Measurements from ENCODE around the gene GPC6.

GPC6 gene

GRCh38 chr13:93625536-93625935 is 398.9 kb downstream of the GPC6 start:
- Histone ChIP-seq H3K9ac (ENCODE audit: low read length) (no peak overlapping the region), H3K4me3 (ENCODE audit: insufficient read depth in 1 of 2, low read depth in 1 of 2, low read length in 2 of 2) (no peak overlapping the region), H3K27me3 (ENCODE audit: control insufficient read depth in 1 of 2, insufficient read depth in 1 of 2, low read length in 2 of 2) (no peaks in the 10 kb centered on the region), H3K36me3 (ENCODE audit: control insufficient read depth in 1 of 2, insufficient read depth in 2 of 2, low read depth in 1 of 2, low read length in 2 of 2) (no peaks in the 10 kb centered on the region), H2BK5ac (ENCODE audit: low read depth, low read length, poor library complexity, severe bottlenecking) (no peak overlapping the region), H3K9me3 (ENCODE audit: control insufficient read depth, low read length) (no peaks in the 10 kb centered on the region), H2AK5ac (ENCODE audit: low read length, severe bottlenecking) (no peak overlapping the region), H3K18ac (ENCODE audit: low read depth in 1 of 2, low read length in 2 of 2) (no peak overlapping the region), H3K4me1 (ENCODE audit: control insufficient read depth, insufficient read depth, low read depth, low read length) (no peaks in the 10 kb centered on the region), H2BK15ac (ENCODE audit: low read depth, poor library complexity, severe bottlenecking) (no peak overlapping the region), H3K27ac (ENCODE audit: low read length, poor library complexity, severe bottlenecking) (no peak overlapping the region), H4K91ac (ENCODE audit: low read length) (no peak overlapping the region), H4K8ac (ENCODE audit: low read length) (no peak overlapping the region), H3K4me2 (ENCODE audit: low read length, poor library complexity, severe bottlenecking) (no peak overlapping the region), H3K79me1 (replicated peaks; ENCODE audit: low read length, poor library complexity, severe bottlenecking) (no peaks in the 10 kb centered on the region), H3K14ac (ENCODE audit: low read length in 2 of 2) (no peak overlapping the region), H2AFZ (ENCODE audit: low read depth, low read length) (no peak overlapping the region), H3K23ac (ENCODE audit: low read length in 2 of 2) (no peak overlapping the region), H3K4ac (ENCODE audit: low read depth in 1 of 2, low read length in 2 of 2) (no peak overlapping the region), H2BK12ac (ENCODE audit: low read length in 2 of 2) (no peak overlapping the region), H2BK120ac (ENCODE audit: low read depth, low read length) (no peak overlapping the region)
- 100% methylated on average over 1 of the region's 1 CpG for WGBS
- DNase-seq: no peak

GRCh38 chr13:93628136-93628797 is 401.7 kb downstream of the GPC6 start:
- Histone ChIP-seq H3K4me2 (ENCODE audit: low read length, poor library complexity, severe bottlenecking) (no peak overlapping the region), H2BK120ac (ENCODE audit: low read depth, low read length) (no peak overlapping the region), H3K4ac (ENCODE audit: low read depth in 1 of 2, low read length in 2 of 2) (no peak overlapping the region), H4K91ac (ENCODE audit: low read length) (no peak overlapping the region), H3K18ac (ENCODE audit: low read depth in 1 of 2, low read length in 2 of 2) (no peak overlapping the region), H4K8ac (ENCODE audit: low read length) (no peak overlapping the region), H3K27ac (ENCODE audit: low read length, poor library complexity, severe bottlenecking) (no peak overlapping the region), H3K36me3 (ENCODE audit: control insufficient read depth in 1 of 2, insufficient read depth in 2 of 2, low read depth in 1 of 2, low read length in 2 of 2) (no peaks in the 10 kb centered on the region), H3K27me3 (ENCODE audit: control insufficient read depth in 1 of 2, insufficient read depth in 1 of 2, low read length in 2 of 2) (no peaks in the 10 kb centered on the region), H2BK5ac (ENCODE audit: low read depth, low read length, poor library complexity, severe bottlenecking) (no peak overlapping the region), H3K14ac (ENCODE audit: low read length in 2 of 2) (no peak overlapping the region), H2BK15ac (ENCODE audit: low read depth, poor library complexity, severe bottlenecking) (no peak overlapping the region), H3K9me3 (ENCODE audit: control insufficient read depth, low read length) (no peaks in the 10 kb centered on the region), H2AFZ (ENCODE audit: low read depth, low read length) (no peak overlapping the region), H3K4me1 (ENCODE audit: control insufficient read depth, insufficient read depth, low read depth, low read length) (no peaks in the 10 kb centered on the region), H2BK12ac (ENCODE audit: low read length in 2 of 2) (no peak overlapping the region), H3K79me1 (replicated peaks; ENCODE audit: low read length, poor library complexity, severe bottlenecking) (peaks cover 2% of the 10 kb centered on the region), H3K9ac (ENCODE audit: low read length) (no peak overlapping the region), H3K23ac (ENCODE audit: low read length in 2 of 2) (no peak overlapping the region), H2AK5ac (ENCODE audit: low read length, severe bottlenecking) (no peak overlapping the region), H3K4me3 (ENCODE audit: insufficient read depth in 1 of 2, low read depth in 1 of 2, low read length in 2 of 2) (no peak overlapping the region)
- WGBS: 86% methylated on average over 1 of the region's 2 CpGs
- DNase-seq: no peak

- peaks cover 2% of the 10 kb centered on the region for H3K79me1 ChIP-seq (replicated peaks; ENCODE audit: low read length, poor library complexity, severe bottlenecking)
- H2BK5ac ChIP-seq (ENCODE audit: low read depth, low read length, poor library complexity, severe bottlenecking): no peak overlapping the region
- no peaks in the 10 kb centered on the region for H3K9me3 ChIP-seq (ENCODE audit: control insufficient read depth, low read length)
- no peak overlapping the region for H3K23ac ChIP-seq (ENCODE audit: low read length in 2 of 2)
- H3K4me2 ChIP-seq (ENCODE audit: low read length, poor library complexity, severe bottlenecking): no peak overlapping the region
- no peak overlapping the region for H2BK120ac ChIP-seq (ENCODE audit: low read depth, low read length)
- 86% methylated on average over 3 of the region's 4 CpGs for WGBS
- H3K27me3 ChIP-seq (ENCODE audit: control insufficient read depth in 1 of 2, insufficient read depth in 1 of 2, low read length in 2 of 2): no peaks in the 10 kb centered on the region
- H2BK15ac ChIP-seq (ENCODE audit: low read depth, poor library complexity, severe bottlenecking): no peak overlapping the region
- H3K4me1 ChIP-seq (ENCODE audit: control insufficient read depth, insufficient read depth, low read depth, low read length): no peaks in the 10 kb centered on the region
- H2AFZ ChIP-seq (ENCODE audit: low read depth, low read length): no peak overlapping the region
- H3K36me3 ChIP-seq (ENCODE audit: control insufficient read depth in 1 of 2, insufficient read depth in 2 of 2, low read depth in 1 of 2, low read length in 2 of 2): no peaks in the 10 kb centered on the region
- no peak overlapping the region for H3K9ac ChIP-seq (ENCODE audit: low read length)
- no peak overlapping the region for H3K14ac ChIP-seq (ENCODE audit: low read length in 2 of 2)
- no peak overlapping the region for H2AK5ac ChIP-seq (ENCODE audit: low read length, severe bottlenecking)
- no peak overlapping the region for H3K4ac ChIP-seq (ENCODE audit: low read depth in 1 of 2, low read length in 2 of 2)
- no peak overlapping the region for H3K18ac ChIP-seq (ENCODE audit: low read depth in 1 of 2, low read length in 2 of 2)
- H2BK12ac ChIP-seq (ENCODE audit: low read length in 2 of 2): no peak overlapping the region
- H3K4me3 ChIP-seq (ENCODE audit: insufficient read depth in 1 of 2, low read depth in 1 of 2, low read length in 2 of 2): peak overlapping the region in 1 of 2 experiments; percentile 7
- no peak overlapping the region for H3K27ac ChIP-seq (ENCODE audit: low read length, poor library complexity, severe bottlenecking)
- peak; percentile 18 for DNase-seq
- H4K91ac ChIP-seq (ENCODE audit: low read length): no peak overlapping the region
- H4K8ac ChIP-seq (ENCODE audit: low read length): no peak overlapping the region
Measured at GRCh38 chr13:93635616-93636032, 409.0 kb downstream of the GPC6 start.

- Histone ChIP-seq H3K18ac (ENCODE audit: low read depth in 1 of 2, low read length in 2 of 2) (no peak overlapping the region), H2BK5ac (ENCODE audit: low read depth, low read length, poor library complexity, severe bottlenecking) (no peak overlapping the region), H2BK15ac (ENCODE audit: low read depth, poor library complexity, severe bottlenecking) (no peak overlapping the region), H3K36me3 (ENCODE audit: control insufficient read depth in 1 of 2, insufficient read depth in 2 of 2, low read depth in 1 of 2, low read length in 2 of 2) (no peaks in the 10 kb centered on the region), H3K4me2 (ENCODE audit: low read length, poor library complexity, severe bottlenecking) (no peak overlapping the region), H3K27ac (ENCODE audit: low read length, poor library complexity, severe bottlenecking) (no peak overlapping the region), H2AFZ (ENCODE audit: low read depth, low read length) (no peak overlapping the region), H2BK12ac (ENCODE audit: low read length in 2 of 2) (no peak overlapping the region), H3K9ac (ENCODE audit: low read length) (no peak overlapping the region), H3K4me3 (ENCODE audit: insufficient read depth in 1 of 2, low read depth in 1 of 2, low read length in 2 of 2) (no peak overlapping the region), H2AK5ac (ENCODE audit: low read length, severe bottlenecking) (no peak overlapping the region), H3K4ac (ENCODE audit: low read depth in 1 of 2, low read length in 2 of 2) (no peak overlapping the region), H3K14ac (ENCODE audit: low read length in 2 of 2) (no peak overlapping the region), H3K79me1 (replicated peaks; ENCODE audit: low read length, poor library complexity, severe bottlenecking) (no peaks in the 10 kb centered on the region), H4K91ac (ENCODE audit: low read length) (no peak overlapping the region), H3K23ac (ENCODE audit: low read length in 2 of 2) (no peak overlapping the region), H4K8ac (ENCODE audit: low read length) (no peak overlapping the region), H3K4me1 (ENCODE audit: control insufficient read depth, insufficient read depth, low read depth, low read length) (no peaks in the 10 kb centered on the region), H3K9me3 (ENCODE audit: control insufficient read depth, low read length) (no peaks in the 10 kb centered on the region), H2BK120ac (ENCODE audit: low read depth, low read length) (no peak overlapping the region), H3K27me3 (ENCODE audit: control insufficient read depth in 1 of 2, insufficient read depth in 1 of 2, low read length in 2 of 2) (no peaks in the 10 kb centered on the region)
- DNase-seq: no peak
- WGBS: 100% methylated on average over 1 of the region's 2 CpGs
Measured at GRCh38 chr13:93637852-93638251, 411.2 kb downstream of the GPC6 start.

Measured in mesenchymal stem cell (in vitro differentiated cells and primary cell).